ENCODE measurements around the gene FAM53C.
A peak's percentile ranks its signal among the peaks of the same experiment; 100 is the strongest.

FAM53C gene

DNA sequence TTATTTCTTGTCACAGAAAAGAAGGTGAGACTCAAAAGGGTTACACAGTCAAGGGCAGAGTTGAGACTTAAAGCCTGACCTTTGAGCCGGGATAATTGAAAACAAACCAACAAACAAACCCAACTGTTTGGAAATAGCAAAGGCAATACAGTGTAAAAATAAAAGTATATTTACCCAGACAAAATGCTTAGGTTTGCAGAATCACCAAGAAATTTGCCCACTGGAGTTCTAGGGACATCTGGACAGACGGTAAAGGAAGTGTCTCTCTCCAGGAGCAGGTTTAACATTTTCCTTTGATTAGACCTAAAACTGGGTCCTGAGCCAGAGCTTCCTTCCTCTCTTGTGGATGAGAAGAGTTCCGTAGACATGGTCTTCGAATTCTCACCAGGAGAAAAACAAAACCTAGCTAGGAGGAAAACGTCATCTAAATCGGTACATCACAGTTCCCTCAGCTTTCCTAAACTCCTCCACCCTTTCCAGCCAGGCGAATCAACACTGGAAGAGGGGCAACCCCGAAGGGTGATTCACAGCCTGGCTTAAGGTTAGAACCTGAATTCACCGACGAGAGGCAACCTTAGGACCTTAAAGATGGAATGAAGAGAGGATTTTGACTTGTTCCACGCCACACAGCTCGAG is 7.1 kb upstream of the FAM53C start:
- Histone ChIP-seq H3K4me2 (ENCODE audit: insufficient read depth, low read length) (peak overlapping the region; percentile 90), H3K27me3 (ENCODE audit: insufficient read depth, low read length, poor library complexity) (no peaks in the 10 kb centered on the region), H4K20me1 (ENCODE audit: insufficient read depth, low read length) (no peaks in the 10 kb centered on the region), H3K36me3 (ENCODE audit: insufficient read depth, low read length) (peaks cover 13% of the 10 kb centered on the region), H2AFZ (ENCODE audit: low read depth, low read length) (peak overlapping the region; percentile 94), H3K4me3 (ENCODE audit: low read depth in 1 of 2, low read length in 2 of 2) (peak overlapping the region; percentile 61 to 78), H3K9ac (ENCODE audit: low read depth, low read length) (peak overlapping the region; percentile 68), H3K79me2 (ENCODE audit: insufficient read depth, low read length) (peaks cover 23% of the 10 kb centered on the region), H3K27ac (ENCODE audit: low read length) (peak overlapping the region; percentile 86), H3K4me1 (ENCODE audit: insufficient read depth, low read length) (peaks cover 26% of the 10 kb centered on the region), H3K9me3 (ENCODE audit: insufficient read depth, low read length, severe bottlenecking) (no peaks in the 10 kb centered on the region)
- DNase-seq (no peak), ATAC-seq (ENCODE audit: insufficient read depth, low read depth) (no peak)
- TF ChIP-seq, protein P1, sequence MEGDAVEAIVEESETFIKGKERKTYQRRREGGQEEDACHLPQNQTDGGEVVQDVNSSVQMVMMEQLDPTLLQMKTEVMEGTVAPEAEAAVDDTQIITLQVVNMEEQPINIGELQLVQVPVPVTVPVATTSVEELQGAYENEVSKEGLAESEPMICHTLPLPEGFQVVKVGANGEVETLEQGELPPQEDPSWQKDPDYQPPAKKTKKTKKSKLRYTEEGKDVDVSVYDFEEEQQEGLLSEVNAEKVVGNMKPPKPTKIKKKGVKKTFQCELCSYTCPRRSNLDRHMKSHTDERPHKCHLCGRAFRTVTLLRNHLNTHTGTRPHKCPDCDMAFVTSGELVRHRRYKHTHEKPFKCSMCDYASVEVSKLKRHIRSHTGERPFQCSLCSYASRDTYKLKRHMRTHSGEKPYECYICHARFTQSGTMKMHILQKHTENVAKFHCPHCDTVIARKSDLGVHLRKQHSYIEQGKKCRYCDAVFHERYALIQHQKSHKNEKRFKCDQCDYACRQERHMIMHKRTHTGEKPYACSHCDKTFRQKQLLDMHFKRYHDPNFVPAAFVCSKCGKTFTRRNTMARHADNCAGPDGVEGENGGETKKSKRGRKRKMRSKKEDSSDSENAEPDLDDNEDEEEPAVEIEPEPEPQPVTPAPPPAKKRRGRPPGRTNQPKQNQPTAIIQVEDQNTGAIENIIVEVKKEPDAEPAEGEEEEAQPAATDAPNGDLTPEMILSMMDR (IDR thresholded peaks at IDR 0.05; ENCODE audit: borderline replicate concordance, extremely low read depth, low read length, poor library complexity, severe bottlenecking), result no peak
- no peak for TF ChIP-seq EZH2 (IDR thresholded peaks at IDR 0.05; ENCODE audit: borderline replicate concordance, low read depth, low read length, severe bottlenecking)

DNA sequence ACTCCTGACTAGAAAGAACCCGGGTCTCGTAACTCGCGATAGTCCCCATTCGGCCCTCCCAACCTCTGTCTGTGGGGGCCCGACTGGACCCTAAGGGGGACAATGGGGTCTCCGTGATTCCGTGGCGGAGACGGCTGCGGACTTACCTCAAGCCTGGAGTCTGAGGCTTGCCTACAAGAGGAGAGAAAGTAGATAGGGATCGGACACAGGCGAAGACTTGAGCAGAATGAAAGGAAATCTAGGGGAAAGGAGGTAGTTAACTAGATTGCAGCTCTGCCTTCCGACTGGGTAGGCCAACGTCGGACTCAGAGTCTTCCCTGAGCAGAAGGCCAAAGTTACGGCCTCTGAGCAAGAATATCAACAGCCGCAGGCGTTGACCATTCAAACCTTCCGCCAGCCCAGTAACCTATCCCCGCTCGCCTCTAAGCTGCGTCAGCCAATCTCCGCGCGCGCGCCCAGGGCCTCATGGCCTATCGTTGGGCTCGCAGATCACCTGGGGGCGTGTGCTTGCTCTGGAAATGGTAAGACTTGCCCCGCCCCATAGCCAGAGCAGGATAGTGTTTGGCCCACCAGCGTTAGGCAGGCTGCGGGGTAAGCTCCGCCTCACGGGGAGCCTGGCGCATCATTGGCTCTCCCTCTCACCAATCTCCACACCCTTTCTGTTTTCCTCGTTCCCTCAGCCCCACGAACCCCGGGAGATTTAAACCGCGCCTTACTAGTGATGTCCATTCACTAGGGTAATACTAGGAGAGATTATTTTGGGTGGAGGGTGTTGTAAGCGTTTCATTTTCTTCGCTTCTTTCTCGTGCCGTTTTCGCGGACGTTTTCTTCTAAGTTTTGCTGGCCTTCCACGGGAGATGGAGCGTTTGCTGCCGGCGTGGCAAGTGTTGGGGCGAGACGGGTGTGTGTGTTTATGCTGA is 6.4 kb upstream of the FAM53C start, which contains the start of gene CDC25C:
CDC25C (minus strand) TSS at position 356 of the 920 bp plus-strand sequence. CDS start 624 bp downstream, outside the sequence.
- Histone ChIP-seq H3K9me3 (ENCODE audit: insufficient read depth, low read length, severe bottlenecking) (no peaks in the 10 kb centered on the region), H3K9ac (ENCODE audit: low read depth, low read length) (peak within 1 kb of the TSS; percentile 68), H3K4me2 (ENCODE audit: insufficient read depth, low read length) (peak within 1 kb of the TSS; percentile 90), H3K4me3 (ENCODE audit: low read depth in 1 of 2, low read length in 2 of 2) (peak within 1 kb of the TSS; percentile 61 to 78), H3K79me2 (ENCODE audit: insufficient read depth, low read length) (peaks cover 23% of the 10 kb centered on the region), H3K27me3 (ENCODE audit: insufficient read depth, low read length, poor library complexity) (no peaks in the 10 kb centered on the region), H3K36me3 (ENCODE audit: insufficient read depth, low read length) (peaks cover 11% of the 10 kb centered on the region; the same call in 1 of the 2 replicates), H2AFZ (ENCODE audit: low read depth, low read length) (peak within 1 kb of the TSS; percentile 94), H3K27ac (ENCODE audit: low read length) (peak within 1 kb of the TSS; percentile 86), H4K20me1 (ENCODE audit: insufficient read depth, low read length) (no peaks in the 10 kb centered on the region), H3K4me1 (ENCODE audit: insufficient read depth, low read length) (peaks cover 31% of the 10 kb centered on the region)
- DNase-seq, result peak; percentile 98
- peak; percentile 100 for ATAC-seq (ENCODE audit: insufficient read depth, low read depth)
- TF ChIP-seq, protein P1 (IDR thresholded peaks at IDR 0.05; ENCODE audit: borderline replicate concordance, extremely low read depth, low read length, poor library complexity, severe bottlenecking), result no peak
- no peak for TF ChIP-seq EZH2 (IDR thresholded peaks at IDR 0.05; ENCODE audit: borderline replicate concordance, low read depth, low read length, severe bottlenecking)

- Histone ChIP-seq H3K4me2 (ENCODE audit: insufficient read depth, low read length) (no peak overlapping the region), H3K4me3 (ENCODE audit: low read depth in 1 of 2, low read length in 2 of 2) (no peak overlapping the region), H3K9ac (ENCODE audit: low read depth, low read length) (no peak overlapping the region), H3K9me3 (ENCODE audit: insufficient read depth, low read length, severe bottlenecking) (no peaks in the 10 kb centered on the region), H4K20me1 (ENCODE audit: insufficient read depth, low read length) (no peaks in the 10 kb centered on the region; the same call in 1 of the 2 replicates), H3K27me3 (ENCODE audit: insufficient read depth, low read length, poor library complexity) (no peaks in the 10 kb centered on the region), H3K4me1 (ENCODE audit: insufficient read depth, low read length) (peaks cover 47% of the 10 kb centered on the region), H3K36me3 (ENCODE audit: insufficient read depth, low read length) (no peaks in the 10 kb centered on the region), H3K27ac (ENCODE audit: low read length) (no peak overlapping the region), H3K79me2 (ENCODE audit: insufficient read depth, low read length) (peaks cover 34% of the 10 kb centered on the region), H2AFZ (ENCODE audit: low read depth, low read length) (no peak overlapping the region)
- TF ChIP-seq, protein P1 (IDR thresholded peaks at IDR 0.05; ENCODE audit: borderline replicate concordance, extremely low read depth, low read length, poor library complexity, severe bottlenecking), result no peak
- ATAC-seq (ENCODE audit: insufficient read depth, low read depth) (no peak), DNase-seq (no peak)
These were observed 3.1 kb upstream of the FAM53C start for GRCh38 chr5:138334867-138335447.
